H1 (cell line): Measurements from ENCODE around the gene HCK.

Experiments
- CTCF ChIP-seq, 3 experiments: IDR thresholded peaks; 1 replicate in 2 of 3; 2 replicates in 1 of 3; pipeline versions ENCODE4 v1.5.1 to v1.6.1; 2011; ENCODE audit warnings: low read length in 3 of 3, mild to moderate bottlenecking in 3 of 3, inconsistent platforms in 2 of 3, low read depth in 1 of 3, moderate library complexity in 1 of 3; ENCODE audit not compliant: insufficient read depth in 1 of 3; ENCODE audit errors: control extremely low read depth in 1 of 3
- HDAC2 ChIP-seq, 2 experiments: fragments of 300-600 bp in 1 of 2; sonication (generic) in 1 of 2; IDR thresholded peaks; 2 replicates each; pipeline ENCODE4 v1.6.1; 2011 to 2012; ENCODE audit warnings: low read depth in 2 of 2, low read length in 2 of 2, mild to moderate bottlenecking in 2 of 2, moderate library complexity in 2 of 2, borderline replicate concordance in 1 of 2, inconsistent platforms in 1 of 2
- POLR2A ChIP-seq, 2 experiments: IDR thresholded peaks; 1 replicate in 1 of 2; 2 replicates in 1 of 2; pipeline ENCODE4 v1.6.1; 2011; ENCODE audit warnings: low read depth in 2 of 2, low read length in 2 of 2, mild to moderate bottlenecking in 2 of 2; ENCODE audit errors: control extremely low read depth in 1 of 2

- TF ChIP-seq CTCF (IDR thresholded peaks at IDR 0.05; ENCODE audit: control extremely low read depth in 1 of 3, insufficient read depth in 1 of 3, low read depth in 1 of 3, low read length in 3 of 3) (no peak), HDAC2 (IDR thresholded peaks at IDR 0.05; ENCODE audit: borderline replicate concordance in 1 of 2, low read depth in 2 of 2, low read length in 2 of 2) (no peak), POLR2A (IDR thresholded peaks at IDR 0.05; ENCODE audit: control extremely low read depth in 1 of 2, low read depth in 2 of 2, low read length in 2 of 2) (no peak)
Observed at GRCh38 chr20:32036716-32037485, 15.1 kb upstream of the HCK start.
